Activated T-helper 1 cell treated with anti-CD3 and anti-CD28 coated beads, Interleukin-12 subunit alpha, Interleukin-12 subunit beta, Interleukin-2, Interleukin-4 antibody, amounts not matched to agents 30 ng/mL and 10 ng/mL and 1 ng/mL, durations not matched to agents 14 hours and 24 hours and 36 hours (primary cell): ENCODE results near the gene RGL3. TPM values are rescaled to one million over a fixed set of nuclear protein-coding genes. Genes with fewer than 3 reads are reported as not detected.

Experiments
- DNase-seq: peaks from one replicate; pipeline ENCODE4 v3.0.0; 2021; ENCODE audit warnings: low spot score
- H3K27ac Mint-ChIP-seq: one replicate; pipeline ENCODE4 v1.8.0; 2021; ENCODE audit warnings: mild to moderate bottlenecking, mixed read lengths
- H3K27me3 Mint-ChIP-seq: one replicate; pipeline ENCODE4 v1.8.0; 2022; ENCODE audit warnings: mild to moderate bottlenecking, moderate library complexity, mixed read lengths; ENCODE audit not compliant: insufficient read depth
- H3K36me3 Mint-ChIP-seq: one replicate; pipeline ENCODE4 v1.8.0; 2021; ENCODE audit warnings: low read depth, mixed read lengths
- H3K4me1 Mint-ChIP-seq: one replicate; pipeline ENCODE4 v1.8.0; 2021; ENCODE audit warnings: low read depth, mixed read lengths
- H3K4me3 Mint-ChIP-seq: one replicate; pipeline ENCODE4 v1.8.0; 2021; ENCODE audit warnings: mild to moderate bottlenecking, moderate library complexity, mixed read lengths
- H3K9me3 Mint-ChIP-seq: one replicate; pipeline ENCODE4 v1.8.0; 2021; ENCODE audit warnings: mixed read lengths
- intact Hi-C: fragments of 100-400 bp; cut with micrococcal nuclease; formaldehyde crosslinking; loops from one replicate; pipeline ENCODE4 v1.15.1; 2024
- total RNA-seq: library from RNA; stranded (reverse); gene quantifications from 2 replicates; pipeline ENCODE4 v1.2.3, GENCODE V29; 2022

The RGL3 gene
- total RNA-seq, 1 donor from 2014 or later: not detected

DNA sequence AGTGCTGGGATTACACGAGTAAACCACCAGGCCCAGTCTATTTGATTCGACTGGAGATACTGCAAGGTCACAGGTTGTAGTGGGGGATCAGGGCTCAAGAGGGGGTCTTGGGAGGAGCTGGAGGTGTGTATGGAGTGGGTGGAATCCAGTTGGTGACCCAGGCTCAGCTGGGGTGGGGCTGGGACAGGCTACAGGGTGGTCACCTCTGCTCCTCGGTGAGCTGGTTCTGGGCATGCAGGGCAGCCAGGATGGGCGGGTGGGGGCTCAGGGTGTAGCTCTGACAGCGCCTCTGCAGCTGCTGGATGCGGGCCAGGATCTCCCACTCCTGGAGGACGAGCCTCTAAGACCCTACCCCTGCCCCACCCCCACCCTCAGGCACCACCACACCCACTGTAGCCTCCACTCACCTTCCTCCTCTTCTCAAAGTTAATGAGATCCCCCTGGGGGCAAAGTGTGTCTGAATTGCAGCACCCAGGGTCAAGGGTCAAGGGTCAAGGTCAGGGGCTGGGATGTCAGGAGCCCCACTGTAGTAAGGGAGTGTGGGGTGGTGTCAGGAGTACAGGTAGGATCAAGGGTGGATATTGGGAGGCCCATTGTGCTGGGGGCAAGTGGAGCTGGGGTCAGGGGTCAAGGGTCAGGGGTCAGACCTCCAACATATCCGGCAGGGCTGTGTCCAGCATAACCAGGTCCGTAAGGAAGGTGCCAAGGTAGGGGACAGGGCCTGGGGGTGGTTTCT is 17.1 kb downstream of the RGL3 start:
- H3K4me1 Mint-ChIP-seq: no peaks in the 10 kb centered on the region
- H3K36me3 Mint-ChIP-seq: no peaks in the 10 kb centered on the region
- DNase-seq: no peak
- H3K4me3 Mint-ChIP-seq: no peak overlapping the region
- no peak overlapping the region for H3K27ac Mint-ChIP-seq
- no peaks in the 10 kb centered on the region for H3K9me3 Mint-ChIP-seq
- intact Hi-C loops: no loop called here
- peaks cover 10% of the 10 kb centered on the region for H3K27me3 Mint-ChIP-seq

DNA sequence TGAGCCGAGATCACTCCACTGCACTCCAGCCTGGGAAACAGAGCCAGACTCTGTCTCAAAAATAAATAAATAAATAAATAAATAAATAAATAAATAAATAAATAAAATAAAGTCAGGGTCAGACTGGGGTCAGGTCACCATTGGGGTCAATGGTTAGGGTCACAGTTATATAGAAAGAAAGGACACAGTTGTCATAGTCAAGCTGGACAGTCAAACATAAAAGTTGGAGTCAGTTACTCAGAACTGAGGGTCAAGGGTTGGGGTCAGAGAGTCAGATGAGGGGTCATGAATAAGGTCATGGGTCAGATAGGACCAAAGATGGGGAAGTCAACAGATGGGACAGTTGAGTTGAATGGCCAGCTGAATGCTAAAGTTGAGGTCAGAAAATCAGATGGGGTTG is 18.3 kb downstream of the RGL3 start:
- intact Hi-C loops: no loop called here
- Mint-ChIP-seq H3K36me3 (no peaks in the 10 kb centered on the region), H3K4me1 (no peaks in the 10 kb centered on the region), H3K27ac (no peak overlapping the region), H3K27me3 (peaks cover 6% of the 10 kb centered on the region), H3K4me3 (no peak overlapping the region), H3K9me3 (no peaks in the 10 kb centered on the region)
- DNase-seq: no peak

DNA sequence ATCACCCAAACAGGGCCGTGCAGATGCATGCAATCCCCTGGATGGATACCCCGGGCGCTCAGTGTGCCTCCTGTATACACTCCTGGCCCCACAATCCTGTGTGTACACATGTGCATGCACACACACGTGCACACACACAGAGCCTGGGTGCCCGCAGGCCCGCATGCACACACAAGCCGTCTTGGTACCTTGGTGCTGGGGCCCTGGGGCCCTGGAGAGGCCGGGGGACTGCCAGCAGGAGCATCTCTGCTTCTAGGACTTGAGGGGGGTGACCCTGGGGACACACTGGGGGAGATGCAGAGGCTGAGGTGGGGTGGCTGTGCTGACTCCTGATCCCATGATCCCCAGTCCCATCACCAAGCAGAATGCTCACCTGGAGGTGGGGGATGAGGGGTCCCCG is 19.4 kb downstream of the RGL3 start:
- Mint-ChIP-seq H3K36me3 (no peaks in the 10 kb centered on the region), H3K27me3 (peaks cover 7% of the 10 kb centered on the region), H3K27ac (no peak overlapping the region), H3K9me3 (no peaks in the 10 kb centered on the region), H3K4me3 (no peak overlapping the region), H3K4me1 (peaks cover 6% of the 10 kb centered on the region)
- DNase-seq: no peak
- intact Hi-C loops: no loop called here

DNA sequence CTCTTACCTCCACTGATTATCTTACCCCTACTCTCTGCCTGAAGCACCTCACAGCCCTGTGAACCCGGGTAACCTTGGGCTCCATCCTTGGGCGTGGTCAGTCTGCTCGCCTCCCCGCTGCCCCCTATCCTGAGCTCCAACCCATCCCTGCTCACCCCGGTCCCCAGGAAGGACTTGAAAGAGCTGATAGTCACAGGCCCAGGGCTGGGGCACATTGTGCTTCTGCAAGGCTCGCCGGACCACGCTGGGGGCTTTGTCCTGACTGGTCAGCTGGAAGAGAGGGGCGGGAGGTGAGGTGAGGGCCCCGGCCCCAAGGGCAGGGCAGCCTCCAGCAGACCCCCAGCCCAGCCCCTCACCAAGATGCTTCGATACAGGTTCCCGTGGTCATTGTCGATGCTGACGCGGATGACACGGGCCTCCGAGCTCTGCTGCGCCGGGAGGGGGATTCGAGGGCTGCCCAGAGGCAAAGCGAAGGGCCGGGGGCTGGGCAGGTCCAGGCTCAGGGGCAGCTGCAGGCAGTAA is 22.0 kb downstream of the RGL3 start:
- Mint-ChIP-seq H3K27me3 (peaks cover 7% of the 10 kb centered on the region), H3K36me3 (no peaks in the 10 kb centered on the region), H3K27ac (peak overlapping the region; percentile 44), H3K9me3 (no peaks in the 10 kb centered on the region), H3K4me1 (peaks cover 6% of the 10 kb centered on the region), H3K4me3 (no peak overlapping the region)
- intact Hi-C loops: no loop called here
- no peak for DNase-seq

DNA sequence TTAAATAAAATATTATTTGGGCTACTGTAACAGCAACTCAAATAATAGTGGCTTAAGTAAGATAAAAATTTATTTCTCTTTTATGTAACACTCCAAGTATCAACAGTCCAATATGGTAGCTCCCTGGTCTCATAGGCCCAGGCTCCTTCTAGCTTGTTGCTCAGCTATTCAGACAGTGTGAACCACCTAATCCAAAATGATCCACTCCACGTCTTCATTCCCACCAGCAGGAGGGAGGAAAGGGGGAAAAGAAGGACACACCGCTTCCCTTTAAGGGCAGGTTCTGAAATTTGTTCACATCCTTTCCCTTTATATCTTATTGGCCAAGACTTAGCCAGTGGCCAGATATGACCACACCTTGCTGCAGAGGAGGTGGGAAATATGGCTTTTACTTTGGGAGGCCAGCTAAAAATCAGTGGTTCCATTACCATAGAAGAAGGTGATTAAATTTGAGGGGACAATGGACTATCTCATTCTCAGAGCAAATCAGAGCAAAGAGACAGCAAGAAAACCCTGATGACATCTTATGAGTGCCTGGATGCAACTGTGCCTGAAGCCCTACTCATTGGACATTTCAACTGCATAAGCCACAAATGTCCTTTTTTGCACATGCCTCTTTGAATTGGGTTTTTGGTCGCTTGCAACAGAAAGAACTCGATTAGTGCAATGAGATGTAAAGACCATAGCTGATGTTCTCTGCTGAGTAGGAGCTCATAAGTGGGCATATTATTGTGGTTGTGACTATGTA is 28.0 kb downstream of the RGL3 start:
- no peak overlapping the region for H3K4me3 Mint-ChIP-seq
- H3K27me3 Mint-ChIP-seq: peaks cover 9% of the 10 kb centered on the region
- no peak overlapping the region for H3K27ac Mint-ChIP-seq
- DNase-seq: no peak
- no peaks in the 10 kb centered on the region for H3K9me3 Mint-ChIP-seq
- intact Hi-C loops: no loop called here
- H3K4me1 Mint-ChIP-seq: peaks cover 6% of the 10 kb centered on the region
- no peaks in the 10 kb centered on the region for H3K36me3 Mint-ChIP-seq

DNA sequence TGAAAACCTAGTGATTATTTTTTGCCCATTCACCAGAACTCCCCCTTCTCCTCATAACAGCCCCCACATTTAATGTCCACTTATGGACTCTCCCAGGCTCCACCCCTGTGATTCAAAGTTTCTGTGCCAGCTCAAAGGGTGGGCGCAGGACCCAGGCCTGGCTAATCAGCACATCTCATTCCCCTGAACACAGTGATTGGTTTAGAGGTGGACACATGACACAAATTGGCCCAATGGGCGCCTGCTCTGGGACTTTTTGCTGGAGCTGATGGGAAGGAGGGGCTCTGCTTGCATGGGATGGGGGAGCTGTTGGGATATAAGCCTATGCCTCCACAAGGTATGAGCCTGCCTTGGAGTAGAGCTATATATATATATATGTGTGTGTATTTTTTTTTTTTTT is 28.8 kb downstream of the RGL3 start:
- Mint-ChIP-seq H3K27me3 (peaks cover 9% of the 10 kb centered on the region), H3K9me3 (no peaks in the 10 kb centered on the region), H3K4me3 (no peak overlapping the region), H3K27ac (no peak overlapping the region), H3K4me1 (peaks cover 4% of the 10 kb centered on the region), H3K36me3 (no peaks in the 10 kb centered on the region)
- DNase-seq: no peak
- intact Hi-C loops: no loop called here

DNA sequence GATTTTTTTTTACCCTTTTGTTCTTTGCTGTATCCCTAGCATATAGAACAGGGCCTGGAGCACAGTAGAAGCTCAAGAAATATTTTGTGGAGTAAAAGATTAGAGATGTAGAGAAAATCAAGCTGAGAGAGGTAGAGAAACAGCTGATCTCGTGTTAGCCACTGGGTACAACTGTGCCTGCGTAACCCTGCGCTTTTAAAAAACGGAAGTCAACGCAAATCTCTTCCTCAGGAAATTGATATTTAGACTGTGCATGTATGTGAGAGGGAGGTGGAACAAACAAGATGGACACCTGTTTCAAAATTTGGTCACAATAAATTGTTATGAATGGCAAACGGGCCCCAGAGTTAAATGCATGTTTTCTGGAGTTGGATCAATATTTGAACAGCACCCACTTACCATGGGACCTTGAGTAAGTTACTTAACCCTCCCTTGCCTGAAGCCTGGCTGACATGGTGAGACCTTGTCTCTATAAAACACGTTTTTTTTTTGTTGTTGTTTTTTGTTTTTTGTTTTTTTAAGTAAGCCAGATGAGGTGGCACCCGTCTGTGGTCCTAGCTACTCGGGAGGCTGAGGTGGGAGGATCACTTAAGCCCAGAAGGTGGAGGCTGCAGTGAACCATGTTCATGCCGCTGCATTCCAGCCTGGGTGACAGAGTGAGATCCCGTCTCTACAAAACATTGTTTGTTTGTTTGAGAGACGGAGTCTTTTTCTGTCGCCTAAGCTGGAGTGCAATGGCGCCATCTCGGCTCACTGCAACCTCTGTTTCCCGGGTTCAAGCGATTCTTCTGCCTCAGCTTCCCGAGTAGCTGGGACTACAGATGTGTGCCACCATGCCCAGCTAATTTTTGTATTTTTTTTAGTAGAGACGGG is 31.7 kb downstream of the RGL3 start:
- no peak overlapping the region for H3K4me3 Mint-ChIP-seq
- DNase-seq: no peak

DNA sequence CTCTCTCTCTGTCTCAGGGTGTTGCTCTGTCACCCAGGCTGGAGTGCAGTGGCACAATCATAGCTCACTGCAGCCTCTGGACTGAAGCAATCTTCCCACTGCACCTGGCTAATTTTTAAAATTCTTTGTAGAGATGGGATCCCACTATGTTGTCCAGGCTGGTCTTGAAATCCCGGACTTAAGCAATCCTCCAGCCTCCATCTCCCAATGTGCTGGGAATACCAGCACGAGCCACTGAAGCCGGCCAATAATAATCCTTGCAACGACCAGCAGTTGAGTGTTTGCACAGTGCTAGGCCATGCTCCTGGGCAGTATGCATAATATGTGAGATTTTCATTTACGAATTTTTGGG is 34.4 kb downstream of the RGL3 start:
- Mint-ChIP-seq H3K27ac (no peak overlapping the region), H3K4me1 (peaks cover 8% of the 10 kb centered on the region), H3K9me3 (no peaks in the 10 kb centered on the region), H3K27me3 (peaks cover 22% of the 10 kb centered on the region), H3K4me3 (no peak overlapping the region), H3K36me3 (peaks cover 4% of the 10 kb centered on the region)
- DNase-seq: no peak
- intact Hi-C loops: no loop called here

More for the DNA sequence above, 31.7 kb downstream of the RGL3 start:
- Mint-ChIP-seq H3K9me3 (no peaks in the 10 kb centered on the region), H3K27ac (no peak overlapping the region), H3K4me1 (no peaks in the 10 kb centered on the region), H3K36me3 (no peaks in the 10 kb centered on the region), H3K27me3 (peaks cover 22% of the 10 kb centered on the region)
- intact Hi-C loops: no loop called here

DNA sequence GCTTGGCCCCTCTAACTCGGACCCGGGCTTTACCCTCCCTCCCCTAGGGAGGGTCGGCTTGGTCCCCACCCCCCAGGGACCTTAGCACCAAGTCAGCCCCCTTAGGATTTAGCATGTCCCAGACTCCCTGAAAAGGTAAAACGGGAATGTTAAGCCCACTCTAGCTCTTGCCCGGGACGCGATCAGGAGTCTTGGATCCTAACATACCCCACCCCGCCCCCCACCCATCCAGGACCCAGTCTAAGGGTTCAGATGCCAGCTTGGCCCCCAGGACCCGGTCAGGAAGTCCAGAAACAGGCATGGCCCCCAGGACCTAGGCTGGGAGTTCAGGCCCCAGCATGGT is 35.4 kb downstream of the RGL3 start:
- no peak for DNase-seq
- H3K36me3 Mint-ChIP-seq: peaks cover 5% of the 10 kb centered on the region
- no peaks in the 10 kb centered on the region for H3K9me3 Mint-ChIP-seq
- peaks cover 14% of the 10 kb centered on the region for H3K4me1 Mint-ChIP-seq
- no peak overlapping the region for H3K27ac Mint-ChIP-seq
- H3K4me3 Mint-ChIP-seq: no peak overlapping the region
- H3K27me3 Mint-ChIP-seq: peaks cover 22% of the 10 kb centered on the region
- intact Hi-C loops: loop anchor here (2.0 kb wide), 1 partner anchor 187 kb away; the partner anchor contains the start of gene KANK2

DNA sequence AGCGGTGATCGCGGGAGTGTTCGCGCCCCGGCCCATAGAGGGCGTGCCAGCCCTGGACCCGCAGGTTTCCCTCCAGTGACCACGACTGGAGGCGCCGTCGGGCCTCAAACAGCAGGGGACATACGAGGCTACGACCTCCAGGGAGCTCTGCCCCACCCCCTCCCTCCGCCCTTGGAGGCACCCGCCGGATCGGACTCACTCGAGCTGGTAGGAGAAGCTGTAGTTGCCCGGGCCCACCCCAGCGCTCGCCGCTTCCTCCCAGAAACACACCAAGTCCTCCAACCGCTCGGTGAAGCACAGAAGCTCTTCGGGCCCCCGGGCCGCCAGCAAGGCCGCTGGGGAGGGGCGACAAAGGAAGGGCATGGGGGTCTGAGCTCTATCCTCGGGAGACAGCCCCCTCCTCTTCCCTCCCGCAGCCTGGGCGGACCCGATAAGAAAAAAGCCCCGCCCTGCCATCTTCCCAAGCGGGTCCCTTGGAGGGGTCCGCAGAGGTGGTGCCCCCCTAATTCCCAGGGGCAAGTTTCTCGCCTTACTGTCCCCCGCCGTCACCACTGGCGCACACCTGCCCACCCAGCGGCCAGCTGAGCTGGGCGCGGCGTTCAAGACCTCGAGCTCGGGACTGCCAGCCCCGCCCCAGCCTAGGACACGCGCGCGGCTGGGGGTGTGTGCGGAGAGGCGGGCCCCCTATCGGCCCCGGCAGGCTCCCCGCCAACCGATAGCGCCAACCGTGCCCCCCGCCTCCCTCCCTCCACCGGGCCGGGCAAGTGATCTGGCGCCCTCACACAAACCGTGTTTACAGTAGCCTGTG is 36.0 kb downstream of the RGL3 start:
- H3K9me3 Mint-ChIP-seq: no peaks in the 10 kb centered on the region
- no peak for DNase-seq
- H3K27ac Mint-ChIP-seq: peak overlapping the region; percentile 74
- peaks cover 6% of the 10 kb centered on the region for H3K36me3 Mint-ChIP-seq
- peaks cover 19% of the 10 kb centered on the region for H3K4me1 Mint-ChIP-seq
- intact Hi-C loops: loop anchor here (2.0 kb wide), 1 partner anchor 186 kb away; the partner anchor contains the start of gene KANK2
- H3K4me3 Mint-ChIP-seq: peak overlapping the region; percentile 80
- peaks cover 22% of the 10 kb centered on the region for H3K27me3 Mint-ChIP-seq

DNA sequence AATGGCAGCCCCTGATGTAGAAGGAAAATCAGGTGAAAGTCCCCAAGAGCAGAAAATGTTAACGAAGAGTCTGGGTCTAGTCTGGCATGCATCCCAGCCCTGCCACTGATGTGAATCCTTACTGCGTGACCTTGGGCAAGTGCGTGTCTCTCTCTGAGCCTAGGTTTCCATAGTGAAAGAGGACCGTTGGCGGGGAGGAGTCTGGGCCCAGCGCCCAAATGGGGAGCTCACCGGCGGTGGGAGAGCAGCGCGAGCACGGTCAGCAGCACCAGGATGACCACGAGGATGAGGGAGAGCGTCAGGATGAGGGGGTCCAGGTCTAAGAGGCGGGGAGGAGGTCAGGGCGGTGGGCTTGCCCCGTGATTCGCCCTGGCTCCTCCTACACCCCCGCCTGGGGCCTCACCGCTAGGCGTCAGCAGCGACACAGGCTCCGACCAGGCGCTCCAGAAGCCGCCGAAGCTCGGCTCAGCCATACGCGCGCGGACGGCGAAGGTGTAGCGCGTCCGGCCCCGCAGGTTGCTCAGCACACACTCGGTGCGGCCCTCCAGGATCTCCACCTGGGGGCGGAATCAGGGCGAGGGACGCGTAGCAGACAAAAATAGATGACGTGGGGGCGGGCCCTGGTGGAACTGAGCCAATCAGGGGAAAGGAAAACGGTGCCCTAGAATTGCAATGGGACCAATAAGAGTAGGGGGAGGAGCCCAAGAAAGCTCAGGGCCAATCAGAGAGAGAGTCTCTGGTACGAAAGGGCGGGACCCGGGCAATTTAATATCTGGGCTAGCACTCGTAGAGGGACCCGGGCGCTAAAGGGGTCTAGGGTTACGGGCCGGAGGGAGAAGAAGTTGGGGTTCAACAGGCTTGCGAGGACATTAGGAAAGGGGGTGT is 38.2 kb downstream of the RGL3 start:
- peak overlapping the region; percentile 100 for H3K27ac Mint-ChIP-seq
- peaks cover 32% of the 10 kb centered on the region for H3K4me1 Mint-ChIP-seq
- H3K9me3 Mint-ChIP-seq: no peaks in the 10 kb centered on the region
- peaks cover 15% of the 10 kb centered on the region for H3K36me3 Mint-ChIP-seq
- peak; percentile 96 for DNase-seq
- peaks cover 16% of the 10 kb centered on the region for H3K27me3 Mint-ChIP-seq
- peak overlapping the region; percentile 88 for H3K4me3 Mint-ChIP-seq
- intact Hi-C loops: loop anchor here (1.0 kb wide), 6 partner anchors 35 to 258 kb away; partner anchors contain the start of genes CCDC159, ODAD3, PRKCSH and TMEM205
